ENCODE data around the gene KRTAP10-3.
"Not testable (repeated sequence)": the region's sequence is repeated elsewhere in the genome, so short reads cannot be mapped to it uniquely, and the experiment has no call there.

The KRTAP10-3 gene

GRCh38 chr21:44590311-44590721 lies 31.7 kb upstream of the KRTAP10-3 start:
- DNase-seq (ENCODE audit: low spot score), result no peak

GRCh38 chr21:44589586-44590305 lies 31.2 kb upstream of the KRTAP10-3 start:
- no peak for DNase-seq (ENCODE audit: low spot score)

GRCh38 chr21:44589094-44589493 lies 30.5 kb upstream of the KRTAP10-3 start:
- no peak for DNase-seq (ENCODE audit: low spot score)

GRCh38 chr21:44585892-44586291 lies 27.3 kb upstream of the KRTAP10-3 start:
- DNase-seq (ENCODE audit: low spot score), result no peak

GRCh38 chr21:44583800-44584147 lies 25.2 kb upstream of the KRTAP10-3 start:
- DNase-seq (ENCODE audit: low spot score), result no peak

GRCh38 chr21:44583089-44583799 lies 24.6 kb upstream of the KRTAP10-3 start:
- DNase-seq (ENCODE audit: low spot score), result no peak

- DNase-seq (ENCODE audit: low spot score), result no peak
These were observed 23.5 kb upstream of the KRTAP10-3 start for GRCh38 chr21:44582055-44582454.

GRCh38 chr21:44581158-44581557 lies 22.6 kb upstream of the KRTAP10-3 start:
- no peak for DNase-seq (ENCODE audit: low spot score)

- not testable (repeated sequence) for DNase-seq (ENCODE audit: low spot score)
These were observed 21.7 kb upstream of the KRTAP10-3 start, which contains the start of gene KRTAP10-5 for GRCh38 chr21:44580231-44580821. KRTAP10-5 (minus strand) TSS chr21:44580604; CDS start chr21:44580578, 26 bp downstream.

- no peak for DNase-seq (ENCODE audit: low spot score)
These were observed 21.2 kb upstream of the KRTAP10-3 start for GRCh38 chr21:44579833-44580144.

GRCh38 chr21:44579056-44579832 lies 20.6 kb upstream of the KRTAP10-3 start:
- no peak for DNase-seq (ENCODE audit: low spot score)

- no peak for DNase-seq (ENCODE audit: low spot score)
These were observed 19.9 kb upstream of the KRTAP10-3 start for GRCh38 chr21:44578371-44579055.

GRCh38 chr21:44576025-44576420 lies 17.4 kb upstream of the KRTAP10-3 start:
- no peak for DNase-seq (ENCODE audit: low spot score)

- DNase-seq (ENCODE audit: low spot score), result no peak
These were observed 16.9 kb upstream of the KRTAP10-3 start for GRCh38 chr21:44575307-44576024.

GRCh38 chr21:44574457-44575306 lies 16.1 kb upstream of the KRTAP10-3 start:
- peak; percentile 16 for DNase-seq (ENCODE audit: low spot score)

- DNase-seq (ENCODE audit: low spot score), result not testable (repeated sequence)
These were observed 15.2 kb upstream of the KRTAP10-3 start, which contains the start of gene KRTAP10-4 for GRCh38 chr21:44573630-44574456. KRTAP10-4 (plus strand) TSS chr21:44573729; CDS start chr21:44573759, 30 bp downstream.

- DNase-seq (ENCODE audit: low spot score), result no peak
These were observed 14.5 kb upstream of the KRTAP10-3 start for GRCh38 chr21:44572959-44573583.

GRCh38 chr21:44571844-44572782 lies 13.5 kb upstream of the KRTAP10-3 start:
- DNase-seq (ENCODE audit: low spot score), result no peak
